ENCODE measurements around the gene SLC16A5.

Gene SLC16A5

DNA sequence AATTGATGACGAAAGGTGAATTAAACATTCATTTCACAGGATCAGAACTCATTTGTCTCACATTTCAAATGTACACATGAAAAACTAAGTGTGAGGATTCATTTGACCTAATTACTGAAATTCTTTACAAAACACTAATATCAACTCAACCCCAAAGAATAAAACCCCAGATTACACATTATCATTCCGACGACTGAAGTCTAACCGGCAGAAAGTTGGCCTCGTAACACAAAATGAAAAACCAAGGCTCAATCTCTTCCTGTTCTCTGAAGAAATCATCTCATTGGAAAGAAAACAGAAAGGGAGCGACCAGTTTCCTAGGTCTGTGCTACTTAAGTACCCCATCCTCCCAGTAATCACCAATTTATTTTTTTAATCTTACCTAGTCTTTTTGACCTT lies 64.8 kb downstream of the SLC16A5 start:
- DNase-seq (no peak), ATAC-seq (ENCODE audit: insufficient read depth, low read depth) (no peak)
- peak overlapping the region; percentile 85 for H3K27ac ChIP-seq (ENCODE audit: low read length)
- H3K4me2 ChIP-seq (ENCODE audit: insufficient read depth, low read length), result peak overlapping the region; percentile 67
- H4K20me1 ChIP-seq (ENCODE audit: insufficient read depth, low read length), result peaks cover 22% of the 10 kb centered on the region; the same call in 1 of the 2 replicates
- peak overlapping the region; percentile 92 to 98; a peak in 3 of 4 replicates for H3K4me3 ChIP-seq (ENCODE audit: low read depth in 1 of 2, low read length in 2 of 2)
- H3K4me1 ChIP-seq (ENCODE audit: insufficient read depth, low read length), result peaks cover 30% of the 10 kb centered on the region
- H3K36me3 ChIP-seq (ENCODE audit: insufficient read depth, low read length), result peaks cover 21% of the 10 kb centered on the region
- peak overlapping the region; percentile 92 for H3K9ac ChIP-seq (ENCODE audit: low read depth, low read length)
- H2AFZ ChIP-seq (ENCODE audit: low read depth, low read length), result no peak overlapping the region
- H3K27me3 ChIP-seq (ENCODE audit: insufficient read depth, low read length, poor library complexity), result no peaks in the 10 kb centered on the region
- H3K79me2 ChIP-seq (ENCODE audit: insufficient read depth, low read length), result peaks cover 64% of the 10 kb centered on the region
- TF ChIP-seq EZH2 (IDR thresholded peaks at IDR 0.05; ENCODE audit: borderline replicate concordance, low read depth, low read length, severe bottlenecking), result no peak
- TF ChIP-seq, protein P1, sequence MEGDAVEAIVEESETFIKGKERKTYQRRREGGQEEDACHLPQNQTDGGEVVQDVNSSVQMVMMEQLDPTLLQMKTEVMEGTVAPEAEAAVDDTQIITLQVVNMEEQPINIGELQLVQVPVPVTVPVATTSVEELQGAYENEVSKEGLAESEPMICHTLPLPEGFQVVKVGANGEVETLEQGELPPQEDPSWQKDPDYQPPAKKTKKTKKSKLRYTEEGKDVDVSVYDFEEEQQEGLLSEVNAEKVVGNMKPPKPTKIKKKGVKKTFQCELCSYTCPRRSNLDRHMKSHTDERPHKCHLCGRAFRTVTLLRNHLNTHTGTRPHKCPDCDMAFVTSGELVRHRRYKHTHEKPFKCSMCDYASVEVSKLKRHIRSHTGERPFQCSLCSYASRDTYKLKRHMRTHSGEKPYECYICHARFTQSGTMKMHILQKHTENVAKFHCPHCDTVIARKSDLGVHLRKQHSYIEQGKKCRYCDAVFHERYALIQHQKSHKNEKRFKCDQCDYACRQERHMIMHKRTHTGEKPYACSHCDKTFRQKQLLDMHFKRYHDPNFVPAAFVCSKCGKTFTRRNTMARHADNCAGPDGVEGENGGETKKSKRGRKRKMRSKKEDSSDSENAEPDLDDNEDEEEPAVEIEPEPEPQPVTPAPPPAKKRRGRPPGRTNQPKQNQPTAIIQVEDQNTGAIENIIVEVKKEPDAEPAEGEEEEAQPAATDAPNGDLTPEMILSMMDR (IDR thresholded peaks at IDR 0.05; ENCODE audit: borderline replicate concordance, extremely low read depth, low read length, poor library complexity, severe bottlenecking), result no peak
- H3K9me3 ChIP-seq (ENCODE audit: insufficient read depth, low read length, severe bottlenecking), result no peaks in the 10 kb centered on the region

GRCh38 chr17:75152922-75153779 lies 65.4 kb downstream of the SLC16A5 start:
- Histone ChIP-seq H3K27me3 (ENCODE audit: insufficient read depth, low read length, poor library complexity) (no peaks in the 10 kb centered on the region), H3K27ac (ENCODE audit: low read length) (peak overlapping the region; percentile 85), H3K4me3 (ENCODE audit: low read depth in 1 of 2, low read length in 2 of 2) (peak overlapping the region; percentile 92 to 98), H2AFZ (ENCODE audit: low read depth, low read length) (peak overlapping the region; percentile 71), H3K9me3 (ENCODE audit: insufficient read depth, low read length, severe bottlenecking) (no peaks in the 10 kb centered on the region), H3K79me2 (ENCODE audit: insufficient read depth, low read length) (peaks cover 59% of the 10 kb centered on the region), H4K20me1 (ENCODE audit: insufficient read depth, low read length) (peaks cover 17% of the 10 kb centered on the region; the same call in 1 of the 2 replicates), H3K4me2 (ENCODE audit: insufficient read depth, low read length) (peak overlapping the region; percentile 67), H3K36me3 (ENCODE audit: insufficient read depth, low read length) (peaks cover 15% of the 10 kb centered on the region), H3K9ac (ENCODE audit: low read depth, low read length) (peak overlapping the region; percentile 92), H3K4me1 (ENCODE audit: insufficient read depth, low read length) (peaks cover 30% of the 10 kb centered on the region)
- DNase-seq, result peak; percentile 53
- ATAC-seq (ENCODE audit: insufficient read depth, low read depth), result no peak
- TF ChIP-seq EZH2 (IDR thresholded peaks at IDR 0.05; ENCODE audit: borderline replicate concordance, low read depth, low read length, severe bottlenecking), result no peak
- TF ChIP-seq, protein P1 (IDR thresholded peaks at IDR 0.05; ENCODE audit: borderline replicate concordance, extremely low read depth, low read length, poor library complexity, severe bottlenecking), result no peak

GRCh38 chr17:75153780-75154194 lies 66.0 kb downstream of the SLC16A5 start:
- peak overlapping the region; percentile 92 for H3K9ac ChIP-seq (ENCODE audit: low read depth, low read length)
- peaks cover 11% of the 10 kb centered on the region for H3K36me3 ChIP-seq (ENCODE audit: insufficient read depth, low read length)
- no peaks in the 10 kb centered on the region for H3K27me3 ChIP-seq (ENCODE audit: insufficient read depth, low read length, poor library complexity)
- DNase-seq (peak; percentile 40), ATAC-seq (ENCODE audit: insufficient read depth, low read depth) (peak; percentile 0; the same call in 1 of the 3 replicates)
- H3K4me3 ChIP-seq (ENCODE audit: low read depth in 1 of 2, low read length in 2 of 2), result peak overlapping the region; percentile 92 to 98
- H4K20me1 ChIP-seq (ENCODE audit: insufficient read depth, low read length), result peaks cover 12% of the 10 kb centered on the region; the same call in 1 of the 2 replicates
- H3K4me2 ChIP-seq (ENCODE audit: insufficient read depth, low read length), result peak overlapping the region; percentile 67
- H2AFZ ChIP-seq (ENCODE audit: low read depth, low read length), result peak overlapping the region; percentile 71
- H3K4me1 ChIP-seq (ENCODE audit: insufficient read depth, low read length), result peaks cover 30% of the 10 kb centered on the region
- TF ChIP-seq EZH2 (IDR thresholded peaks at IDR 0.05; ENCODE audit: borderline replicate concordance, low read depth, low read length, severe bottlenecking), result no peak
- TF ChIP-seq, protein P1 (IDR thresholded peaks at IDR 0.05; ENCODE audit: borderline replicate concordance, extremely low read depth, low read length, poor library complexity, severe bottlenecking), result no peak
- peaks cover 53% of the 10 kb centered on the region for H3K79me2 ChIP-seq (ENCODE audit: insufficient read depth, low read length)
- no peaks in the 10 kb centered on the region for H3K9me3 ChIP-seq (ENCODE audit: insufficient read depth, low read length, severe bottlenecking)
- peak overlapping the region; percentile 85 for H3K27ac ChIP-seq (ENCODE audit: low read length)

All from DND-41 (cell line).